Measurements from ENCODE around the gene TAF8.

TAF8 gene

GRCh38 chr6:42099340-42100028 is 49.2 kb downstream of the TAF8 start:
- DNase-seq (ENCODE audit: low spot score): peak; percentile 69

- peak; percentile 62 for DNase-seq (ENCODE audit: low spot score)
These were observed 49.9 kb downstream of the TAF8 start for GRCh38 chr6:42100029-42100901.

- no peak for DNase-seq (ENCODE audit: low spot score)
These were observed 50.9 kb downstream of the TAF8 start for GRCh38 chr6:42101186-42101657.

- no peak for DNase-seq (ENCODE audit: low spot score)
These were observed 52.9 kb downstream of the TAF8 start for GRCh38 chr6:42103216-42103615.

- no peak for DNase-seq (ENCODE audit: low spot score)
These were observed 53.4 kb downstream of the TAF8 start for GRCh38 chr6:42103753-42104094.

- DNase-seq (ENCODE audit: low spot score): no peak
These were observed 53.9 kb downstream of the TAF8 start for GRCh38 chr6:42104095-42104803.

GRCh38 chr6:42104804-42105125 is 54.4 kb downstream of the TAF8 start:
- no peak for DNase-seq (ENCODE audit: low spot score)

- no peak for DNase-seq (ENCODE audit: low spot score)
These were observed 54.9 kb downstream of the TAF8 start for GRCh38 chr6:42105156-42105648.

GRCh38 chr6:42105709-42106108 is 55.4 kb downstream of the TAF8 start:
- no peak for DNase-seq (ENCODE audit: low spot score)

- no peak for DNase-seq (ENCODE audit: low spot score)
These were observed 56.0 kb downstream of the TAF8 start for GRCh38 chr6:42106112-42107023.

- DNase-seq (ENCODE audit: low spot score): no peak
These were observed 57.7 kb downstream of the TAF8 start for GRCh38 chr6:42108071-42108470.

- DNase-seq (ENCODE audit: low spot score): no peak
These were observed 60.4 kb downstream of the TAF8 start for GRCh38 chr6:42110683-42111082.

GRCh38 chr6:42112351-42112750 is 62.0 kb downstream of the TAF8 start:
- DNase-seq (ENCODE audit: low spot score): no peak

GRCh38 chr6:42113936-42114636 is 63.8 kb downstream of the TAF8 start:
- DNase-seq (ENCODE audit: low spot score): no peak

- no peak for DNase-seq (ENCODE audit: low spot score)
These were observed 67.5 kb downstream of the TAF8 start for GRCh38 chr6:42117843-42118161.

- peak; percentile 91 for DNase-seq (ENCODE audit: low spot score)
These were observed 68.1 kb downstream of the TAF8 start for GRCh38 chr6:42118162-42119001.

GRCh38 chr6:42120895-42121865 is 70.9 kb downstream of the TAF8 start:
- peak; percentile 78 for DNase-seq (ENCODE audit: low spot score)

GRCh38 chr6:42123379-42124103 is 73.2 kb downstream of the TAF8 start:
- no peak for DNase-seq (ENCODE audit: low spot score)

Data from AG20443 (cell line).